Measurements from ENCODE around the gene BCAS4.
"Not testable (repeated sequence)": the region's sequence is repeated elsewhere in the genome, so short reads cannot be mapped to it uniquely, and the experiment has no call there.

DNA sequence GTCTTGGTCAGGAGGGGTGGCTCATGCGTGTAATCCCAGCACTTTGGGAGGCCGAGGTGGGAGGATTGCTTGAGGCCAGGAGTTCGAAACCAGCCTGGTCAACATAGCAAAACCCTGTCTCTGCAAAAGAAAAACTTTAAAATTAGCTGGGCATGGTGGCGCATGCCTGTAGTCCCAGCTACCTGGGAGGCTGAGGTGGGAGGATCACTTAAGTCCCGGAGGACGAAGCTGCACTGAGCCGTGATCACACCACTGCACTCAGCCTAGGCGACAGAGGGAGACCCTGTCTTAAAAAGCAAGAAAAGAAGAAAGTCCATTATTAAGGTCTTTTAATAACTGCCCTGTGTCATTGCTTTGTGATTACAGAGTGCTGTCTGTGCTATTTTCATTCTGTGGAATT is 15.9 kb upstream of the BCAS4 start:
- not testable (repeated sequence) for TF ChIP-seq CTCF (conservative IDR thresholded peaks at IDR 0.05); ZFX (IDR thresholded peaks at IDR 0.05)
